ENCODE results near the gene TBC1D2.

- no peak for TF ChIP-seq CTCF (IDR thresholded peaks at IDR 0.05; ENCODE audit: borderline replicate concordance, extremely low read depth, low read length, poor library complexity, severe bottlenecking)
- TF ChIP-seq EZH2 (IDR thresholded peaks at IDR 0.05; ENCODE audit: borderline replicate concordance, low read depth, low read length, severe bottlenecking): no peak
Measured at GRCh38 chr9:98182069-98182820, 73.2 kb downstream of the TBC1D2 start.
